GM12878 (cell line): ENCODE measurements around the gene CDC27. TPM values are rescaled to one million over a fixed set of nuclear protein-coding genes. Genes with fewer than 3 reads are reported as not detected.

Experiments used
- CBX3 ChIP-seq: fragments of 200-600 bp; sonication (generic); IDR thresholded peaks from 2 replicates; pipeline ENCODE4 v1.6.1; 2016; ENCODE audit warnings: low read depth, borderline replicate concordance
- CREM ChIP-seq: IDR thresholded peaks from 2 replicates; pipeline ENCODE4 v1.6.1; 2014; ENCODE audit warnings: antibody characterized with exemption, low read depth
- EED ChIP-seq: sonication (generic); IDR thresholded peaks from 2 replicates; pipeline ENCODE4 v1.6.1; 2016; ENCODE audit warnings: antibody characterized with exemption, low read depth
- ESRRA ChIP-seq: IDR thresholded peaks from 2 replicates; pipeline ENCODE4 v1.6.1; 2012; ENCODE audit warnings: mild to moderate bottlenecking, low read length, improper control_type of control experiment
- GABPA ChIP-seq: IDR thresholded peaks from 2 replicates; pipeline ENCODE4 v1.6.1; 2014; ENCODE audit warnings: antibody characterized with exemption, low read depth, mild to moderate bottlenecking, inconsistent platforms
- IKZF1 ChIP-seq: fragments of 450-650 bp; conservative IDR thresholded peaks from 2 replicates; pipeline ENCODE4 v1.6.1; 2017; ENCODE audit warnings: antibody characterized with exemption, mild to moderate bottlenecking
- IRF4 ChIP-seq: IDR thresholded peaks from 2 replicates; pipeline ENCODE4 v1.6.1; 2011; ENCODE audit warnings: low read depth, low read length
- JUNB ChIP-seq: IDR thresholded peaks from 2 replicates; pipeline ENCODE4 v1.6.1; 2016; ENCODE audit warnings: antibody characterized with exemption, mild to moderate bottlenecking
- JUND ChIP-seq: IDR thresholded peaks from 2 replicates; pipeline ENCODE4 v1.6.1; 2012; ENCODE audit warnings: low read depth, mild to moderate bottlenecking, low read length, improper control_type of control experiment, moderate library complexity
- KDM1A ChIP-seq: fragments of 200-600 bp; sonication (generic); IDR thresholded peaks from 2 replicates; pipeline ENCODE4 v1.6.1; 2016; ENCODE audit warnings: borderline replicate concordance
- MTA2 ChIP-seq: fragments of 450-650 bp; IDR thresholded peaks from 2 replicates; pipeline ENCODE4 v1.6.1; 2016; ENCODE audit warnings: low read depth, mild to moderate bottlenecking, moderate library complexity
- NFIC ChIP-seq: IDR thresholded peaks from 2 replicates; pipeline ENCODE4 v1.6.1; 2012; ENCODE audit warnings: low read depth, mild to moderate bottlenecking, inconsistent platforms, low read length, moderate library complexity
- NR2F1 ChIP-seq: fragments of 450-650 bp; conservative IDR thresholded peaks from 2 replicates; pipeline ENCODE4 v1.6.1; 2017; ENCODE audit warnings: mild to moderate bottlenecking
- PAX5 ChIP-seq: IDR thresholded peaks from 2 replicates; pipeline ENCODE4 v1.6.1; 2011; ENCODE audit warnings: low read depth, low read length, borderline replicate concordance
- PAX8 ChIP-seq: fragments of 450-650 bp; IDR thresholded peaks from 2 replicates; pipeline ENCODE4 v1.6.1; 2017; ENCODE audit warnings: mild to moderate bottlenecking, moderate library complexity
- RFX5 ChIP-seq: IDR thresholded peaks from 2 replicates; pipeline ENCODE4 v1.6.1; 2011; ENCODE audit warnings: low read depth, low read length, improper control_type of control experiment
- SIX5 ChIP-seq: IDR thresholded peaks from 2 replicates; pipeline ENCODE4 v1.6.1; 2011; ENCODE audit warnings: mild to moderate bottlenecking, low read depth, low read length, moderate library complexity; ENCODE audit not compliant: severe bottlenecking
- SUPT20H ChIP-seq: IDR thresholded peaks from 2 replicates; pipeline ENCODE4 v1.6.1; 2011; ENCODE audit warnings: low read depth, mild to moderate bottlenecking, low read length, moderate library complexity, borderline replicate concordance; ENCODE audit not compliant: control insufficient read depth
- TCF12 ChIP-seq: IDR thresholded peaks from 2 replicates; pipeline ENCODE4 v1.6.1; 2011; ENCODE audit warnings: low read depth, mild to moderate bottlenecking, low read length
- TCF3 ChIP-seq: IDR thresholded peaks from 2 replicates; pipeline ENCODE4 v1.6.1; 2012; ENCODE audit warnings: low read depth, mild to moderate bottlenecking, low read length, borderline replicate concordance; ENCODE audit not compliant: insufficient read depth
- YY1 ChIP-seq: IDR thresholded peaks from 2 replicates; pipeline ENCODE4 v1.6.1; 2011; ENCODE audit warnings: low read depth, mild to moderate bottlenecking, low read length
- ZNF274 ChIP-seq: IDR thresholded peaks from one replicate; pipeline ENCODE4 v1.8.0; 2011; ENCODE audit not compliant: insufficient read length, insufficient read depth
- polyA plus RNA-seq, 11 experiments: library from polyadenylated mRNA; depleted of rRNA in 4 of 11; unstranded in 6 of 11; stranded (reverse) in 5 of 11; fragments of >200 nt; fragmentation: Nextera tagmentation in 4 of 11; fragmentation: Illumina TruSeq in 1 of 11; extraction: Ambion mirVana in 4 of 11; extraction: Trizol in 1 of 11; gene quantifications; 1 replicate in 1 of 11; 2 replicates in 10 of 11; pipeline versions ENCODE4 v1.2.1 to v1.2.3, GENCODE V29; 2011 to 2016; ENCODE audit warnings: inconsistent platforms in 2 of 11, missing spikeins in 2 of 11, low read depth in 1 of 11
- total RNA-seq, 4 experiments: library from RNA; depleted of rRNA in 3 of 4; stranded (reverse); fragments of >200 nt in 3 of 4; fragmentation: Illumina TruSeq in 1 of 4; extraction: Trizol in 1 of 4; gene quantifications; 2 replicates each; pipeline versions ENCODE4 v1.2.1 to v1.2.3, GENCODE V29; 2013 to 2021
- TF ChIP-seq, protein P1 (sequence below): IDR thresholded peaks from 2 replicates; pipeline ENCODE4 v1.6.1; 2012; ENCODE audit warnings: low read depth, low read length, improper control_type of control experiment
- TF ChIP-seq, protein P2 (sequence below): fragments of 450-650 bp; IDR thresholded peaks from 2 replicates; pipeline ENCODE4 v1.6.1; 2017; ENCODE audit warnings: mild to moderate bottlenecking
- TF ChIP-seq, protein P3 (sequence below): IDR thresholded peaks from 2 replicates; pipeline ENCODE4 v1.6.1; 2012; ENCODE audit warnings: improper control_type of control experiment, low read depth, low read length; ENCODE audit not compliant: insufficient replicate concordance

CDC27 gene
- total and polyA plus RNA-seq, 10 of the 15 experiments (the other 5 are each of a cell fraction or from before 2014, with no cell fraction given) = 23.2 to 138 (median 97.8) TPM

DNA sequence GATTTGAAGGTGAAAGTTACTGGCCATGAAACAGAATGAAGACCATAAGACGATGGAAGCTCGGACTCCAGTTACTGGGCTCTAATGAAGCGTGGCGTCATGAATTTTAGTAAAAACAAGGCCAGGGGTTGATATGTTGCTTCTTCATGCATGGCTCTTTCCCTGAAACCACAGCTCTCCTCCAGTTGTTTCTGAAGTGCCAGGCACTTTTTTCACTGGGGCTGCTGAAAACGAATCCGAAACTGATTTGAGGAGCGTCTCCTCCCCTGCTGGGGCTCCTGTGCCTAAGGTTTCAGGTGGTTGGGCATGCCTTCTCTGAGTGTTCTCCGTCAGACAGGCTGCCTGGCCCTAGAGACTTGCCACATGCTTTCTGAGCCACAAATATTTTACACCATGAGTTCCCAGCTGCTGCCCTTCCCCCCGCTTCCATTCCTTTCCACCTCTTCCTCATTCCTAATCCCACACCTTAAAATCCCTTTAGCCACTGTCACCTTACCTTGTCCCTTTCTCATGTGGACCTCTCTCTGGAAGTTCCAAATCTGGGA is 16.4 kb upstream of the CDC27 start (continued):
- TF ChIP-seq MTA2 (0 out of 2 replicates have a peak, but pooled peaks have one; percentile 47), NFIC (peak; percentile 63; the same call in 1 of the 2 replicates), ZNF274 (no peak), KDM1A (no peak), GABPA (no peak), EED (peak; percentile 96), IRF4 (no peak), TCF12 (peak; percentile 66), SUPT20H (no peak), IKZF1 (peak; percentile 90), NR2F1 (no peak), ESRRA (no peak), CBX3 (no peak), CREM (0 out of 2 replicates have a peak, but pooled peaks have one; percentile 36), SIX5 (no peak), PAX8 (0 out of 2 replicates have a peak, but pooled peaks have one; percentile 70), TCF3 (0 out of 2 replicates have a peak, but pooled peaks have one; percentile 26), JUNB (0 out of 2 replicates have a peak, but pooled peaks have one; percentile 3), RFX5 (no peak), JUND (no peak), PAX5 (peak; percentile 85), YY1 (0 out of 2 replicates have a peak, but pooled peaks have one; percentile 4)
- TF ChIP-seq, protein P1, sequence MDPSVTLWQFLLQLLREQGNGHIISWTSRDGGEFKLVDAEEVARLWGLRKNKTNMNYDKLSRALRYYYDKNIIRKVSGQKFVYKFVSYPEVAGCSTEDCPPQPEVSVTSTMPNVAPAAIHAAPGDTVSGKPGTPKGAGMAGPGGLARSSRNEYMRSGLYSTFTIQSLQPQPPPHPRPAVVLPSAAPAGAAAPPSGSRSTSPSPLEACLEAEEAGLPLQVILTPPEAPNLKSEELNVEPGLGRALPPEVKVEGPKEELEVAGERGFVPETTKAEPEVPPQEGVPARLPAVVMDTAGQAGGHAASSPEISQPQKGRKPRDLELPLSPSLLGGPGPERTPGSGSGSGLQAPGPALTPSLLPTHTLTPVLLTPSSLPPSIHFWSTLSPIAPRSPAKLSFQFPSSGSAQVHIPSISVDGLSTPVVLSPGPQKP = no peak
- TF ChIP-seq, protein P2, sequence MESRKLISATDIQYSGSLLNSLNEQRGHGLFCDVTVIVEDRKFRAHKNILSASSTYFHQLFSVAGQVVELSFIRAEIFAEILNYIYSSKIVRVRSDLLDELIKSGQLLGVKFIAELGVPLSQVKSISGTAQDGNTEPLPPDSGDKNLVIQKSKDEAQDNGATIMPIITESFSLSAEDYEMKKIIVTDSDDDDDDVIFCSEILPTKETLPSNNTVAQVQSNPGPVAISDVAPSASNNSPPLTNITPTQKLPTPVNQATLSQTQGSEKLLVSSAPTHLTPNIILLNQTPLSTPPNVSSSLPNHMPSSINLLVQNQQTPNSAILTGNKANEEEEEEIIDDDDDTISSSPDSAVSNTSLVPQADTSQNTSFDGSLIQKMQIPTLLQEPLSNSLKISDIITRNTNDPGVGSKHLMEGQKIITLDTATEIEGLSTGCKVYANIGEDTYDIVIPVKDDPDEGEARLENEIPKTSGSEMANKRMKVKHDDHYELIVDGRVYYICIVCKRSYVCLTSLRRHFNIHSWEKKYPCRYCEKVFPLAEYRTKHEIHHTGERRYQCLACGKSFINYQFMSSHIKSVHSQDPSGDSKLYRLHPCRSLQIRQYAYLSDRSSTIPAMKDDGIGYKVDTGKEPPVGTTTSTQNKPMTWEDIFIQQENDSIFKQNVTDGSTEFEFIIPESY = no peak
- TF ChIP-seq, protein P3, sequence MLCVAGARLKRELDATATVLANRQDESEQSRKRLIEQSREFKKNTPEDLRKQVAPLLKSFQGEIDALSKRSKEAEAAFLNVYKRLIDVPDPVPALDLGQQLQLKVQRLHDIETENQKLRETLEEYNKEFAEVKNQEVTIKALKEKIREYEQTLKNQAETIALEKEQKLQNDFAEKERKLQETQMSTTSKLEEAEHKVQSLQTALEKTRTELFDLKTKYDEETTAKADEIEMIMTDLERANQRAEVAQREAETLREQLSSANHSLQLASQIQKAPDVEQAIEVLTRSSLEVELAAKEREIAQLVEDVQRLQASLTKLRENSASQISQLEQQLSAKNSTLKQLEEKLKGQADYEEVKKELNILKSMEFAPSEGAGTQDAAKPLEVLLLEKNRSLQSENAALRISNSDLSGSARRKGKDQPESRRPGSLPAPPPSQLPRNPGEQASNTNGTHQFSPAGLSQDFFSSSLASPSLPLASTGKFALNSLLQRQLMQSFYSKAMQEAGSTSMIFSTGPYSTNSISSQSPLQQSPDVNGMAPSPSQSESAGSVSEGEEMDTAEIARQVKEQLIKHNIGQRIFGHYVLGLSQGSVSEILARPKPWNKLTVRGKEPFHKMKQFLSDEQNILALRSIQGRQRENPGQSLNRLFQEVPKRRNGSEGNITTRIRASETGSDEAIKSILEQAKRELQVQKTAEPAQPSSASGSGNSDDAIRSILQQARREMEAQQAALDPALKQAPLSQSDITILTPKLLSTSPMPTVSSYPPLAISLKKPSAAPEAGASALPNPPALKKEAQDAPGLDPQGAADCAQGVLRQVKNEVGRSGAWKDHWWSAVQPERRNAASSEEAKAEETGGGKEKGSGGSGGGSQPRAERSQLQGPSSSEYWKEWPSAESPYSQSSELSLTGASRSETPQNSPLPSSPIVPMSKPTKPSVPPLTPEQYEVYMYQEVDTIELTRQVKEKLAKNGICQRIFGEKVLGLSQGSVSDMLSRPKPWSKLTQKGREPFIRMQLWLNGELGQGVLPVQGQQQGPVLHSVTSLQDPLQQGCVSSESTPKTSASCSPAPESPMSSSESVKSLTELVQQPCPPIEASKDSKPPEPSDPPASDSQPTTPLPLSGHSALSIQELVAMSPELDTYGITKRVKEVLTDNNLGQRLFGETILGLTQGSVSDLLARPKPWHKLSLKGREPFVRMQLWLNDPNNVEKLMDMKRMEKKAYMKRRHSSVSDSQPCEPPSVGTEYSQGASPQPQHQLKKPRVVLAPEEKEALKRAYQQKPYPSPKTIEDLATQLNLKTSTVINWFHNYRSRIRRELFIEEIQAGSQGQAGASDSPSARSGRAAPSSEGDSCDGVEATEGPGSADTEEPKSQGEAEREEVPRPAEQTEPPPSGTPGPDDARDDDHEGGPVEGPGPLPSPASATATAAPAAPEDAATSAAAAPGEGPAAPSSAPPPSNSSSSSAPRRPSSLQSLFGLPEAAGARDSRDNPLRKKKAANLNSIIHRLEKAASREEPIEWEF = no peak
